SW 1271 (cell line): Measurements from ENCODE around the gene XPO5.

Experiments
- DNase-seq, 2 experiments: peaks; one replicate each; lab custom pipeline; 2025; lab: John Stamatoyannopoulos, UW

The XPO5 gene

DNA sequence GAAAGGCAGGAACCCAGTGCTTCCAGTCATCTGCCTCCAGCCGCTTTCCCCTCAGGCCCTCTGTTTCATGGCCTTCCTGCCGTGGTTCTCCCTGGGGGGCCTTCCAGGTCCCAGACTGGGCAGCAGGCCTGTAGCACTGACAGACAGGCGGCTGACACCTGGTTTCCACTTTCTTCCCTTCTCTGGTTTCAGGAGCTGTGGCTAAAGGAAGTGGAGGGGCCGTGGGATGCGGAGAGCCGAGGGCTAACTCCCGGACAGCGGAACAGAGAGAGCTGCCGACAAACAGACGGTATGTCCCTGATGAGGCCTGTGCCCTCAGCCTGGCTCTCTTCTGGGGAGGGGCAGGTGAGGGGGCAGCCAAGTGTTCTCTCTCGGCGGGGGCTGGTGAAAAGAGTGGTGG is 78.1 kb downstream of the XPO5 start:
- no peak for DNase-seq

- no peak for DNase-seq
Observed at GRCh38 chr6:43497129-43497396, 78.8 kb downstream of the XPO5 start.

GRCh38 chr6:43496370-43497128 is 79.3 kb downstream of the XPO5 start:
- DNase-seq: peak; percentile 28

- DNase-seq: peak; percentile 30 to 33
Observed at GRCh38 chr6:43495409-43495941, 80.4 kb downstream of the XPO5 start.

DNA sequence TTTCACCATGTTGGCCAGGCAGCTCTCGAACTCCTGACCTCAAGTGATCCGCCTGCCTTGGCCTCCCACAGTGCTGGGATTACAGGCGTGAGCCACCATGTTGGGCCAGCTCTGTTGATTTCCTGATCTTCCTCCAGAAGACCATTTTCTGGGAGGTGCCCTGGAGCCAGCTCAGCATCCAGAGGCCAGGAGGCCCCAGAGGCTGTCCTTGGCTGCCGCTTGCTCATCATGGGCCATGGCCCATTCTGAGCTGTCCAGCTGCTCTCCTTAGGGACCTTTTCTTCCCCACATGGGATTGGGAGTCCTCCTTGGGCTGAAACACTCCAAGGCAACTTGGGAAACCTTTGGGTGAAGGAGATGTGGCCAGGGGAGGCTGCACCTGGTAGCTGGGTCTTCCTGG is 81.1 kb downstream of the XPO5 start:
- DNase-seq: no peak

GRCh38 chr6:43494321-43494720 is 81.5 kb downstream of the XPO5 start:
- no peak for DNase-seq

GRCh38 chr6:43493833-43494232 is 82.0 kb downstream of the XPO5 start:
- no peak for DNase-seq

DNA sequence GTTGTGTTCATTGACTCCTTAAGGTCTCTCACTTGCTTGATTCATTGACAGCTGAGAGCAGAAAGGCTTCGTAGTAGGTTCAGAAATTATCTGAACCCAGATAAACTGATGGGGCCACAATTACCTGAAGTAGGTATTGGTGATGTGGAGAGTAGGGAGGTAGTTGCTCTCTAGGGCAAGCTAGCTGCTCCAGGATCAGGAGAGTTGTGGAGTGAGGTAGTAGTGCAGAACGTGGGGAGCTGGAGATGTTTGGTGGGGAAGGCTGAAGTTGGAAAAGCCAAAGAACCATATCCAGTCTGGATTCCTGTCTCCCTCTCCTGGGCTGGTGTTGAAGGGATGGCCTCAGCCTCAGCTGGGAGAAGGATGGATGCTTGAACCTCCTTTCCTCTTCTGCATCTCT is 82.6 kb downstream of the XPO5 start:
- DNase-seq: no peak

GRCh38 chr6:43492673-43493072 is 83.2 kb downstream of the XPO5 start:
- DNase-seq: no peak

- peak in 1 of 2 experiments; percentile 41 for DNase-seq
Observed at GRCh38 chr6:43491750-43492661, 83.8 kb downstream of the XPO5 start.

DNA sequence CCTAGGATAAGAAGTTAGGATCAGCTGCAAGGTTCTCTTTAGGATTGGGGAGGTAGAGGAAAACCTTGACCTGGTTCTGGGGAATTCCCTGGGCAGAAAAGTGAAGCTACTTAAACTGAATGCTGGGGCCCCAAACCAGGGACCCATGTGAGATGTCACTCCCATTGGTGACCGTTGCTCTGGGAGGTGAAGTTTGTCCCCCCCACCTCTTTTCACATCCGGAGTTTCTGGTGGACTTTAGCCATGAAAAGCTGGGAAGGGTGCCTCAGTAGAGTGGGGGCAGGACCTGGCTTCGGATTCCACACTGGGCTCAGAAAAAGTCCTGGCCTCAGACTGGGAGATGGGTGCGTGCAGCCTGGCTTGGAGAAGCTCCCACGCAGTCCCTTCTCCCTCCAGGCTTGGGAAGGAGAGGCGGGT is 85.3 kb downstream of the XPO5 start:
- DNase-seq: no peak

- DNase-seq: no peak
Observed at GRCh38 chr6:43489277-43490072, 86.4 kb downstream of the XPO5 start.

DNA sequence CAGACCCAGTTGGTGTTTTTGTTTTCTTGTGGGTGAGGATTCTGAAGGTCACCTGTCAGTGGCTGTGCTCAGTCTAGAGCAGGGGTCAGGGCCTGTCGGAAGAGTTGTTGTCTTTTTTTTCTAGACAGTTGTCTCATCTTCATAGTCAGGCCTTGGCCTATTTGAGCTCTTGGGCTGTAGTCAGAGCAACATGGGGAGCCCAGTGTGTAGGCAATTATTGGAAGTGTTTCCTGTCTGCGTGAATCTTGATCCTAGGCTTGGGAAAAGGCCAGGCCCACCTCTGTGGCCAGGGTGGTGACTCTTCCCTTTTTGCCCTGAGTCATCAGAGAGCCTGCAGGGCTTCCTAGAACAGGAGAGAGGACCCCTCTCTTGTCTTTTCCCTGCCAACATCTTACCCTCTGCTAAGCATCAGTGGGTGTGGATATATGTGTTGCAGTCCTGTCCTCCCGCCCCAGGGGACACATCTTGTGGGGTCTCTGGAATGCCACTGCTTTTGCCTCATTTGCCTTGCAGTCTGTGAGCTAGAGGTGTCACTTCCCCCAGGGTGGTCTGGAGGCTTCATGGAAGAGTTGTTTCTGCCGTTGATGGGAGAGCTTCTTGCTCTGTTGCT is 87.1 kb downstream of the XPO5 start:
- DNase-seq: no peak

DNA sequence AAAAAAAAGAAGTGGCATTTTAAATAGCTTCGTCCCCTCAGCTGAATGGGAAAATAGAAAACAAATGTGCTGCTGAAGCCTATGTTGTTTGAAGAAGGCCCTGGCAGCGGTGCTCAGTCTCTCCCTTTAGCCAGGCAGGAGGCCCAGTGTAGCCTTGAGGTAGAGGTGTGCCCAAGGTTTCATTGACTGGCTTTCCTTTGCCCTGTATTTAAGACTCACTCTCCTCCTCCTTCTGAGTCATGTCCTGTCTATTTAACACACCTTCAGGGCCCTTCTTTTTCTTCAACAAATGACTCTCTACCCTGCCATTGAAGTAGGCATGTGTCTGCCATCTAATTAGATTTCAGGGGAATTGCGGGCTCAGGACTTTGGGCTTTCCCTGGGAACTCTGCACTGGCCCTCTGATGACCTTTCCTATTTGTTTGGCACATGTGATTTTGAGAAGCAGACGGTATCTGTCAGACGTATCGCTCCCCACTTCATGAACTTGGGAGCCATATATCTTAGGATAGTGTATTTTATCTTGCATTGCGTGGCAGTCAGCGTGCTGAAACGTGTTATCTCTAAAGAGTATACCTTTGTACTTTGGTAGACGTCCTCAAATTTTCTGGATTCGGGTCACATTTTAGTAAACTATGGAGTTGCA is 94.1 kb downstream of the XPO5 start:
- DNase-seq: peak in 1 of 2 experiments; percentile 22

- DNase-seq: no peak
Observed at GRCh38 chr6:43481075-43481474, 94.8 kb downstream of the XPO5 start.

DNA sequence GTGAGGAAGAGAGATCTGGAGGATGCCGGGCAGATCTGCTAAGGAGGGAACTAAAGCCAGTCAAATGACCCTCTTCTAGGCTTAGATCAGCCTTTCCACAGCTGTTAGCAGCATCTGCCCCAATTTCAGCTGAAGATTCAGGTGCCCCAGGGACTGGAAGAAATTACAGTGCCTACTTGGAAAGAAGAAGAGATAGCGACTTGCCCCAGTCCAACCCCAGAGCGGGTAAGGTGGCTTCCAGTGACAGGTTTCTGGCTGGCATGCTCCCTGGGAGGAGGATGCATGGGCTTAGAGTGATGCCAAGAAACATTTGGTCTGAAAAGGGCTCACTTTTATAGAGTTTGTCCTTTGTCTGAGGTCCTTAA is 97.8 kb downstream of the XPO5 start:
- no peak for DNase-seq

DNA sequence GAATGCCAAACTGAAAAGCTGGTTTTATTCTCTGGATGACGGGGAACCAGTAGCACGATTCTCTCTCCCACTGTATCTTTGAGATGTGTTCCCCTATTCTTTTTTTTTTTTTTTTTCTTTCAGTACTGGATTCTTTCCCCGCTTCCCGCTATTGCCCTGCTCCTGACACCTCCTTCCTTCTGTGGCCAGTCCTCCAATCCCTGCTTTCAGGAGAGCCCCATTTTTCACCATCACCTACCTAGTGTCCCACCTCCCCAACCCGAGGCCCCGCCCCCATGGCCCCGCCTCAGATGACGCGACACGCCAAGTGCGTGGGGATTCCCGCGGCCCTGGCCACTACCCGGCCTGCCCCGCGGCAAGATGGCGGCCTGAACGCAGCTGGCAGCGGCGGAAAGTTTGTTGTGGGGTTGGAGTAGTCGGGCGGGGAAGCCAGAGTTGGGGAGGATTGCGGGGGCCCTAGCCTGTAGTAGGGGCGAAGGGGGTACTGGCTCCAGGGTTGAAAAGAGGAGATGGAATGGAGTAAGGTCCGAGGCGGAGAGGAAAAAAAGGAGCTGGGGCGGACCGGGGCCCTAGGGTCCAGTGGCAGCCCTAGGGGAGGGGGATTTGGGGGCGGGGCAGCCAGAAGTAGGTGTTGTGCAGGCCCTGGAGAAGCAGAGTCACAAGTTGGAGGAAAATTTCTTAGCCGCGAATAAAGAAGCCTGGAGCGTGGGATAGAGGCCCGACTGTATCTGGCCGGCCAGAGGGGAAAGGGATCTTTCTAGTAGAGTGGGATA is 98.4 kb downstream of the XPO5 start, which contains the start of gene TJAP1:
Gene TJAP1, plus strand, starts transcription at position 336 of the 773 bp plus-strand sequence. CDS start 21,432 bp downstream, outside the sequence.
- DNase-seq: peak; percentile 59 to 82

GRCh38 chr6:43476746-43477145 is 99.1 kb downstream of the XPO5 start:
- DNase-seq: no peak

- DNase-seq: no peak
Observed at GRCh38 chr6:43475516-43475915, 100.3 kb downstream of the XPO5 start.

DNA sequence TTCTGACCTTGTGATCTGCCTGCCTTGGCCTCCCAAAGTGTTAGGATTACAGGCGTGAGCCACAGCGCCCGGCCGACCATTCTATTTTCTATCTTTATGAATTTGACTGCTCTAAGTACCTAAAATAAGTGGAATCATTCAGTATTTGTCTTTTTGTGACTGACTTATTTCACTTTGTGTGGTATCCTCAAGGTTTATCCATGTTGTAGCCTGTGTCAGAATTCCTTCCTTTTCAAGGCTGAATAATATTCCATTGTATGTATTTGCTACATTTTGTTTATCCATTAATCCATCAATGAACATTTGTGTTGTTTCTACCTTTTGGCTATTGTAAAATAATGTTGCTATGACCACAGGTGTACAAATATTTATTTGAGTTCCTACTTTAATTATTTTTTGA is 103.3 kb downstream of the XPO5 start:
- no peak for DNase-seq
